ENCODE results near the gene PSME1. TPM values are rescaled to one million over a fixed set of nuclear protein-coding genes. Genes with fewer than 3 reads are reported as not detected.

The PSME1 gene
- total RNA-seq, 6 experiments from 2014 or later = 81.7 to 119 (median 107) TPM

DNA sequence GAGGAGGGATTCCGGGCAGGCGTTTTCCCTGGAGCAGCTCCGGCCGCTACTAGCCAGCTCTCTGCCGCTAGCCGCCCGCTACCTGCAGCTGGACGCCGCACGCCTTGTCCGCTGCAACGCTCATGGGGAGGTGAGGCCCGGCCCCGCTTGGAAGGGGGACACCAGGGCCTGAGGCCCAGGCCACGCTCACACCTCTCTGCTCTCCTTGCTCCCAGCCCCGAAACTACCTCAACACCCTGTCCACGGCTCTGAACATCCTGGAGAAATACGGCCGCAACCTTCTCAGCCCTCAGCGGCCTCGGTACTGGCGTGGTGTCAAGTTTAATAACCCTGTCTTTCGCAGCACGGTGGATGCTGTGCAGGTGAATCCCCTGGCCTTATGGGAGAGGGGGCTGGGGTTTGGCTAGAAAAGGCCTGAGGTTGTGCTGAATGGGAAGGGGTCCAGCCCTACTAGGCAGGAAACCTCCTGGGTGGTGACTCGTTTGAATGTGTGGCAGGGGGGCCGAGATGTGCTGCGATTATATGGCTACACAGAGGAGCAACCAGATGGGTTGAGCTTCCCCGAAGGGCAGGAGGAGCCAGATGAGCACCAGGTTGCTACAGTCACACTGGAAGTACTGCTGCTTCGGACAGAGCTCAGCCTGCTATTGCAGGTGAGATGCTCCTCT, 11.9 kb downstream of the PSME1 start:
- H3K36me3 ChIP-seq = peaks cover 0 to 52% (median 25%) of the 10 kb centered on the region in 4 donors
- no peak for TF ChIP-seq POLR2A (IDR thresholded peaks at IDR 0.05)
- TF ChIP-seq, protein P1, sequence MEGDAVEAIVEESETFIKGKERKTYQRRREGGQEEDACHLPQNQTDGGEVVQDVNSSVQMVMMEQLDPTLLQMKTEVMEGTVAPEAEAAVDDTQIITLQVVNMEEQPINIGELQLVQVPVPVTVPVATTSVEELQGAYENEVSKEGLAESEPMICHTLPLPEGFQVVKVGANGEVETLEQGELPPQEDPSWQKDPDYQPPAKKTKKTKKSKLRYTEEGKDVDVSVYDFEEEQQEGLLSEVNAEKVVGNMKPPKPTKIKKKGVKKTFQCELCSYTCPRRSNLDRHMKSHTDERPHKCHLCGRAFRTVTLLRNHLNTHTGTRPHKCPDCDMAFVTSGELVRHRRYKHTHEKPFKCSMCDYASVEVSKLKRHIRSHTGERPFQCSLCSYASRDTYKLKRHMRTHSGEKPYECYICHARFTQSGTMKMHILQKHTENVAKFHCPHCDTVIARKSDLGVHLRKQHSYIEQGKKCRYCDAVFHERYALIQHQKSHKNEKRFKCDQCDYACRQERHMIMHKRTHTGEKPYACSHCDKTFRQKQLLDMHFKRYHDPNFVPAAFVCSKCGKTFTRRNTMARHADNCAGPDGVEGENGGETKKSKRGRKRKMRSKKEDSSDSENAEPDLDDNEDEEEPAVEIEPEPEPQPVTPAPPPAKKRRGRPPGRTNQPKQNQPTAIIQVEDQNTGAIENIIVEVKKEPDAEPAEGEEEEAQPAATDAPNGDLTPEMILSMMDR (IDR thresholded peaks at IDR 0.05) = no peak
- H3K27ac ChIP-seq = peak overlapping the region; percentile 49 to 79 (median 75)
- intact Hi-C loops (cut with DNase I) = no loop called here
- no peaks in the 10 kb centered on the region for H3K9me3 ChIP-seq
- no peak for ATAC-seq
- DNase-seq = peak in 1 of 3 donors; percentile 69
- peaks cover 0 to 16% (median 3%) of the 10 kb centered on the region in 4 donors for H3K4me1 ChIP-seq
- H3K27me3 ChIP-seq = no peaks in the 10 kb centered on the region
- 0% methylated on average over 14 of the region's 29 CpGs for WGBS (ENCODE audit: insufficient coverage, low coverage, low lambda C conversion rate, missing lambda C conversion rate)
- H3K4me3 ChIP-seq = peak overlapping the region; percentile 70 to 86 (median 83)

DNA sequence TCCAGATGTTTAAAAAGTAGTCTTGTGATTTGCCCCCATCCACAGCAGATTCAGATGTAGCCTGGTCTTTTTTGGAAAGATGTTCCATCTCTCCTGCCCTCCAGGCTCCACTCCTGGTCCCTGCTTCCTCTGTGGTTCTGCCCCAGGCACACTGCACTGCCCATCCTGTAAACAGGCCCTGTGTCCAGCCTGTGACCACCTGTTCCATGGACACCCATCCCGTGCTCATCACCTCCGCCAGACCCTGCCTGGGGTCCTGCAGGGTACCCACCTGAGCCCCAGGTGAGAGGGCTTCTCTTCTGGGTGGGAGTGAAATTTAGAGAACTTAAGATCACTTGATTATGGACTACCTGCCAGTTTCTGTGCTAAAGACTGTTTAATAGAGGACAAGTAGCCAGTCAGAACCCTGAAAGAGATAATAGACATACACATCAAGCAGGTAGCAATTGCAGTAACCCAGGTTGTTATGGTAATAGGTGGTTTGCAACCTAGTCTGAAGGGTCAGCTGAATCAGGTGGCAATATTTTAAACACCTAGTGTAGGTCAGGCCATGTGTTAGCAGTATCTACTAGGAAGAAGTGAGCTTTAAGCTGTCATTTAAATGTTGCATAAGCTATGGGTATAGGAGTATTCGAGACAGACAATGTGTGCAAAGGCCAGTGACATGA, 13.4 kb downstream of the PSME1 start:
- Histone ChIP-seq H3K36me3 (peaks cover 0 to 51% (median 22%) of the 10 kb centered on the region in 4 donors), H3K27ac (no peak overlapping the region), H3K4me3 (no peak overlapping the region), H3K9me3 (no peaks in the 10 kb centered on the region), H3K4me1 (peaks cover 0 to 16% (median 3%) of the 10 kb centered on the region in 4 donors), H3K27me3 (no peaks in the 10 kb centered on the region)
- intact Hi-C loops (cut with DNase I) = no loop called here
- 92% methylated on average over 2 of the region's 3 CpGs for WGBS (ENCODE audit: insufficient coverage, low coverage, low lambda C conversion rate, missing lambda C conversion rate)
- ATAC-seq (no peak), DNase-seq (peak in 1 of 3 donors; percentile 45)
- no peak for TF ChIP-seq POLR2A (IDR thresholded peaks at IDR 0.05)
- TF ChIP-seq, protein P1 (IDR thresholded peaks at IDR 0.05) = no peak

DNA sequence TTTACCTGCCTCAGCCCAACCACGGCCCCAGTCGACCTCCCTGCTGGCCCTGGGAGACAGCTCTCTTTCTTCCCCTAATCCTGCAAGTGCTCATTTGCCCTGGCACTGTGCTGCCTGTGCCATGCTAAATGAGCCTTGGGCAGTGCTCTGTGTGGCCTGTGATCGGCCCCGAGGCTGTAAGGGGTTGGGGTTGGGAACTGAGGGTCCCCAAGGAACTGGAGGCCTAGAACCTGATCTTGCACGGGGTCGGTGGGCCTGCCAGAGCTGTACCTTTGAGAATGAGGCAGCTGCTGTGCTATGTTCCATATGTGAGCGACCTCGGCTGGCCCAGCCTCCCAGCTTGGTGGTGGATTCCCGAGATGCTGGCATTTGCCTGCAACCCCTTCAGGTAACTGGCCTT, 14.1 kb downstream of the PSME1 start:
- Histone ChIP-seq H3K27me3 (no peaks in the 10 kb centered on the region), H3K4me1 (peaks cover 0 to 16% (median 3%) of the 10 kb centered on the region in 4 donors), H3K27ac (no peak overlapping the region), H3K4me3 (no peak overlapping the region), H3K9me3 (no peaks in the 10 kb centered on the region), H3K36me3 (peaks cover 0 to 56% (median 22%) of the 10 kb centered on the region in 4 donors)
- whole genome bisulfite sequencing (ENCODE audit: insufficient coverage, low coverage, low lambda C conversion rate, missing lambda C conversion rate) = 71% methylated on average over 4 of the region's 9 CpGs
- intact Hi-C loops (cut with DNase I) = loop anchor here in 1 of 2 donors (10.0 kb wide), 1 partner anchor 55 kb away; the partner anchor contains the start of gene PCK2
- TF ChIP-seq POLR2A (IDR thresholded peaks at IDR 0.05) = no peak
- DNase-seq (peak in 1 of 3 donors; percentile 24), ATAC-seq (no peak)

DNA sequence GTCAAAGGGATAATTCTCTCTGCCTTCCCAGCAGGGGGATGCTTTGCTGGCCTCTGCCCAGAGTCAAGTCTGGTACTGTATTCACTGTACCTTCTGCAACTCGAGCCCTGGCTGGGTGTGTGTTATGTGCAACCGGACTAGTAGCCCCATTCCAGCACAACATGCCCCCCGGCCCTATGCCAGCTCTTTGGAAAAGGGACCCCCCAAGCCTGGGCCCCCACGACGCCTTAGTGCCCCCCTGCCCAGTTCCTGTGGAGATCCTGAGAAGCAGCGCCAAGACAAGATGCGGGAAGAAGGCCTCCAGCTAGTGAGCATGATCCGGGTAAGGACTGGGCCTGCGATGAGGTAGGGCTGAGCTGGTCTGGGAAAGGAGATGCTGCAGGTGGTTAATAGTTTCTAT, 14.6 kb downstream of the PSME1 start:
- intact Hi-C loops (cut with DNase I) = loop anchor here in 1 of 2 donors (10.0 kb wide), 1 partner anchor 56 kb away; the partner anchor contains the start of gene PCK2
- no peak overlapping the region for H3K27ac ChIP-seq
- ATAC-seq = no peak
- TF ChIP-seq, protein P1 (IDR thresholded peaks at IDR 0.05) = no peak
- no peak for TF ChIP-seq POLR2A (IDR thresholded peaks at IDR 0.05)
- H3K4me3 ChIP-seq = no peak overlapping the region
- no peaks in the 10 kb centered on the region for H3K27me3 ChIP-seq
- H3K36me3 ChIP-seq = peaks cover 0 to 61% (median 24%) of the 10 kb centered on the region in 4 donors
- DNase-seq = peak in 1 of 3 donors; percentile 45
- no peaks in the 10 kb centered on the region for H3K9me3 ChIP-seq
- peaks cover 0 to 12% (median under 1%) of the 10 kb centered on the region in 4 donors for H3K4me1 ChIP-seq
- WGBS (ENCODE audit: insufficient coverage, low coverage, low lambda C conversion rate, missing lambda C conversion rate) = 83% methylated on average over 1 of the region's 9 CpGs

DNA sequence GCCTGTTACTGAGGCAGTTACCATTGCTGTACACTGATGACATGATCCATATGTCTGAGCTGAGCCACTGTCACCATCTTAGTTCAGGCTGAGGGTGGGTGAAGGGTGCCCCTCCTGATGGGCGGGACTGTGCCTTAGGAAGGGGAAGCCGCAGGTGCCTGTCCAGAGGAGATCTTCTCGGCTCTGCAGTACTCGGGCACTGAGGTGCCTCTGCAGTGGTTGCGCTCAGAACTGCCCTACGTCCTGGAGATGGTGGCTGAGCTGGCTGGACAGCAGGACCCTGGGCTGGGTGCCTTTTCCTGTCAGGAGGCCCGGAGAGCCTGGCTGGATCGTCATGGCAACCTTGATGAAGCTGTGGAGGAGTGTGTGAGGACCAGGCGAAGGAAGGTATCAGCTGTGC, 15.0 kb downstream of the PSME1 start:
- Histone ChIP-seq H3K36me3 (peaks cover 0 to 65% (median 24%) of the 10 kb centered on the region in 4 donors), H3K9me3 (no peaks in the 10 kb centered on the region), H3K4me1 (peaks cover 0 to 8% (median 0%) of the 10 kb centered on the region in 4 donors), H3K4me3 (no peak overlapping the region), H3K27me3 (no peaks in the 10 kb centered on the region), H3K27ac (no peak overlapping the region)
- WGBS (ENCODE audit: insufficient coverage, low coverage, low lambda C conversion rate, missing lambda C conversion rate) = no CpG with 5 or more reads among the region's 9 CpGs
- intact Hi-C loops (cut with DNase I) = loop anchor here in 1 of 2 donors (10.0 kb wide), 1 partner anchor 56 kb away; the partner anchor contains the start of gene PCK2
- TF ChIP-seq, protein P1 (IDR thresholded peaks at IDR 0.05) = no peak
- TF ChIP-seq POLR2A (IDR thresholded peaks at IDR 0.05) = no peak
- ATAC-seq (no peak), DNase-seq (peak in 1 of 3 donors; percentile 42)
